GM21515 (cell line): Measurements from ENCODE around the gene FETUB.
A peak's percentile ranks its signal among the peaks of the same experiment; 100 is the strongest.

ENCODE experiments used
- ATAC-seq: cut with Tn5 transposase; IDR thresholded peaks from one replicate; pipeline ENCODE4 v1.9.1; 2021; ENCODE audit not compliant: unreplicated experiment

The FETUB gene

DNA sequence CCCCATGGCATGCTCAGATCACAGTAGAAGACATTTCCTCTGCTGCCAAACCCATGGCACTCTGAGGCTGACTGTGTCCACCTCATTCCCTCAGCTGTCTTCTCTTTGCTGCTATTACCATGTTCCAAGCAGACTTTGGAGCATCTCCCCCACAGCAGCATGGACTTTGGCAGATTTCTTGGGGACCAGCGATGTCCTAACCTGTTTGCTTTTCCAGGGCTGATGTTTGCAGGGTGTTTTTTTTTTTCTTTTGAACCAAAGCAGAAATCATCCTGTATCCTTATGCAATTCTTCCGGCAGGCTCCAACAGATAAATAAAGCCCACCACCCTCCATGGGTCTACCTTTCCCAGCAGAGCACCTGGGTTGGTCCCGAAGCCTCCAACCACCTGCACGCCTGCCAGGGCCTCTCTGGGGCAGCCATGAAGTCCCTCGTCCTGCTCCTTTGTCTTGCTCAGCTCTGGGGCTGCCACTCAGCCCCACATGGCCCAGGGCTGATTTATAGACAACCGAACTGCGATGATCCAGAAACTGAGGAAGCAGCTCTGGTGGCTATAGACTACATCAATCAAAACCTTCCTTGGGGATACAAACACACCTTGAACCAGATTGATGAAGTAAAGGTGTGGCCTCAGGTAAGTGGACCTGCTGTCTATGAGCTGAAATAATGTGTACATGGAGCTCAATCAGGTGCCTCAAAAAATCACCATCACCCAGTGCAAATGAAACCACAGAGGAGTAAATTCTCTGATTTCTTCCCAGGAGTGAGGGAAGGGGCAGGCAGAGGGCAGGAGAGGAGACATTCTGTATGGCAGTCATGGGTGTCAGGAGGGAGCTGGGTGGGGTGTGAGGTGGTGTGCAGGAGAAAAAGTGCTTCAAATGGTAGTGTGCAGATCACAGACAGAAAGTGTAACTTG lies 27.2 kb upstream of the FETUB start, which contains the start of gene AHSG:
Gene AHSG (plus strand): TSS at position 340 of the 916 bp plus-strand sequence. CDS start 82 bp downstream, at position 422.
- no peak for ATAC-seq

GRCh38 chr3:186613637-186614265 lies 26.4 kb upstream of the FETUB start:
- no peak for ATAC-seq

- ATAC-seq = no peak
Measured at GRCh38 chr3:186614266-186614596, 26.0 kb upstream of the FETUB start.

- ATAC-seq = peak; percentile 71
Measured at GRCh38 chr3:186614597-186615483, 25.4 kb upstream of the FETUB start.

GRCh38 chr3:186616299-186616617 lies 23.9 kb upstream of the FETUB start:
- ATAC-seq = no peak

- peak; percentile 89 for ATAC-seq
Measured at GRCh38 chr3:186617036-186617946, 22.9 kb upstream of the FETUB start.

DNA sequence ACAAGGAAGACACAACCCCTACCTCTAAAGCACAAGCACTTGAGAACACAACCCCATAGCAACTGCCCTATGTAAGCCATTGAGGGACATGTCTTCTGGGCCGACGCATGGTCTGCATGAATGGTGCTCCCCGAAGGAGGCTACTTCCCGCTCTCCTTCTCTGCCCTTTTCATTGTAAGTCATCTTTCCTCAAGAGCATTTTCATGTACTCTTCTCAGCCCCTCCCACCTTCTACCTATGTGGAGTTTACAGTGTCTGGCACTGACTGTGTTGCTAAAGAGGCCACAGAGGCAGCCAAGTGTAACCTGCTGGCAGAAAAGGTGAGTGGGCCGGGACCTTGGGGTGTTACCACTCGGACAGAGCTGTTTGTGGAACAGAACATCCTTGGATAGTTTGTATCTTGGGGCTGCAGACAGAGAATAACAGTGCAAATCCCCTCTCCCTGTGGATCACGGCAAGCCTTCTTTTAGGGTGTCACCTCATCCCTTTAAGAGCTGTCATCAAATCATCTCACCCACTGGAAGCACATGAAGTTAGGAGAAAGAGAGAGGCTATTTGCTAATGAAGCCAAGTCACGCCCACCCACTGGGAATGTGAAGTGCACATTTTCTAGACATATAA lies 21.8 kb upstream of the FETUB start:
- ATAC-seq = no peak

GRCh38 chr3:186619787-186620212 lies 20.4 kb upstream of the FETUB start:
- ATAC-seq = no peak

DNA sequence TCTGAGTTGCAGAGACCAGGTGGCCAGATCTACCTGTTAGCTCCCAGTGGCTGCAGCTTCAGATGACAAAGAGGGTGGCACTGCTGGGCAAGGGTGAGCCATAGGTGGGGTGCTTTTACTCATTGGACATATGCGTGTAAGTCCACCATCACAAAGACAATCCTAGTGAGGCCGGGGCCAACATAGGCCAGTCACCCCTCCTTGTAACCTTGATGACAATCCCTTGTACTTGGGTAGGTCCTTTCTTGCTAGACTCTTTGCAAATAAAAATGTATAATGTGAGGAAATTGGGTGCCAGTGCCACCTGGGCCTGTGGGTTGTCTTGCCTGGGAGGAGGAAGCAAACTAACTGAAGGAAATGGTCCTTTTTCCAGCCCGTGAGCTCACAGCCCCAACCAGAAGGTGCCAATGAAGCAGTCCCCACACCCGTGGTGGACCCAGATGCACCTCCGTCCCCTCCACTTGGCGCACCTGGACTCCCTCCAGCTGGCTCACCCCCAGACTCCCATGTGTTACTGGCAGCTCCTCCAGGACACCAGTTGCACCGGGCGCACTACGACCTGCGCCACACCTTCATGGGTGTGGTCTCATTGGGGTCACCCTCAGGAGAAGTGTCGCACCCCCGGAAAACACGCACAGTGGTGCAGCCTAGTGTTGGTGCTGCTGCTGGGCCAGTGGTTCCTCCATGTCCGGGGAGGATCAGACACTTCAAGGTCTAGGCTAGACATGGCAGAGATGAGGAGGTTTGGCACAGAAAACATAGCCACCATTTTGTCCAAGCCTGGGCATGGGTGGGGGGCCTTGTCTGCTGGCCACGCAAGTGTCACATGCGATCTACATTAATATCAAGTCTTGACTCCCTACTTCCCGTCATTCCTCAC lies 19.7 kb upstream of the FETUB start:
- no peak for ATAC-seq

- ATAC-seq = no peak
Measured at GRCh38 chr3:186621894-186622650, 18.1 kb upstream of the FETUB start.

DNA sequence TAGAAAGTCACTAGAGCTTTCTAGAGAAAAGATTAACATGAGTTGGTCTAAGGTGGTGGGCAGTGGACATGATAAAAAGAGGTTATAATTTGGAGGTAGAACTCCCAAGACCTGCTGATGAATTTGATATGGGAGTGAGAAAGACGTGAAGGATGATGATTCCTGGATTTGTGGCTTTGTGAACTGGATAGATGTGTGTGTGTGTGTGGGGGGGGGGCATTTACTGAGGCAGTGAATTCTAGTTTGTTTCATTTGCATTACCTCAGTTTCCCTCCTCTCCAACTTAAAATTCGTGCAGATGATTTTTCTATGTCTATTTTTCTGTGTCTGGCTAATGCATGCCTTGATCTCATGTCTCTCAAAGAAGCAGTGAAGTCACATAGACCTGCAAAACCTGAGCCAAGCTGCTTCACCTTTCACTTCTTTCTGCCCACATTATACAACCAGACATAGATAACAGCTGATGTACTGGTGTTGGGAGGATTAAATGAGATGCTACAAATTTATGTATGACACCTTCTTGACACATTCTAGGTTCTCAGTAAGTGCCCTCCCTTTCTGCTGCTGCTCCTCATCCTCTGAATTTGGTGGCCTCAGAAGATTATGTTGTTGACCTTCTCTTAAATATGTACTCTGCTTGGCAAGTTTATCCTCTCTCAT lies 17.4 kb upstream of the FETUB start:
- ATAC-seq = no peak

- ATAC-seq = no peak
Measured at GRCh38 chr3:186624598-186624997, 15.6 kb upstream of the FETUB start.

DNA sequence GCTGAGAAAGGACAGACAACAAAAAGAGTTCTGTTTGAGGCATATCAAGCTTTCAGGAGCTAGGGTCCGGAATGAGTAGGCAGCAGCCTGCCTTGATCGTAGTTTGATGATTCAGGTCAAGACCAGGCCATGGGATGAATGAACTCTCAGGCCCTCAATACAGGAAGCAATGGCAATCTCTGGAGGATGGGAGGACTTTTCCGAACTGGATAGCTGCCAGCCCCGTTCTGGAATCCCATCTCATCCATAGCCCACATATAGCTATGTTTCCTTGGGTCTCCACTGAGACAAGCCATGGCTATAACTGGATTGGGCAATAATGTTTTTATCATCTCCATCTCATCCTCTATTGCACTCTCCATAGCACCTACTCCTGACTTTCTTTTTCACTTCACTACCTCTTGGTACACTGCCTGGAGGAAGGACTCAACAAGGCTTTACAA lies 14.6 kb upstream of the FETUB start:
- ATAC-seq = no peak

DNA sequence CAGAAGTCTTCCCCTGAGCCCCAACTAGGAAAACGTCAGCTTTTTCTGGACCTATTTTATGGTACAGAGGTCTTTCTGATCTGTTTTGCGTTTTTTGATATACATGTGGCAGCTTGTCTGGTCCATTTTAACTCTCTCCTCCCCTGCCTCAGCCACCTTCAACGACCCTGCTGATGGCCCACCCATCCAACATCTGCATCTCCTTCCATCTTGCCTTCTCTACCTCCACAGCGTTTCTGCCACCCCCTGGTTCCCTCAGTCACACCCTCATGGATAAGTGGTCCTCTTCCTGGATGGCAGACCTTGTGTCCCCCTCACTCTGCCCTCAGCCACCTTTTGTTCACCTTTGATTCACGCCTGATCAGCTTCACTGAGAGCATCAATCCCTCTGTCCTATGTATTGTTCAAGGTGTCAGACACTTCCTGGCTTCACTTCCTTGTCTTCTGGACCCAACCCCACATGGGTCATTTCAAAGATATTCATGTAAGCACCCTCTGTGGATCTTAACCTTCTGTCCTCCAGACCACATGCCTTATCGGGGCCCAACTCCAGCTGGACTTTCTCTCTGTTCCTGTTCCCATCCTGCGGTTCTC lies 13.8 kb upstream of the FETUB start:
- ATAC-seq = no peak

- no peak for ATAC-seq
Measured at GRCh38 chr3:186627852-186628414, 12.3 kb upstream of the FETUB start.

DNA sequence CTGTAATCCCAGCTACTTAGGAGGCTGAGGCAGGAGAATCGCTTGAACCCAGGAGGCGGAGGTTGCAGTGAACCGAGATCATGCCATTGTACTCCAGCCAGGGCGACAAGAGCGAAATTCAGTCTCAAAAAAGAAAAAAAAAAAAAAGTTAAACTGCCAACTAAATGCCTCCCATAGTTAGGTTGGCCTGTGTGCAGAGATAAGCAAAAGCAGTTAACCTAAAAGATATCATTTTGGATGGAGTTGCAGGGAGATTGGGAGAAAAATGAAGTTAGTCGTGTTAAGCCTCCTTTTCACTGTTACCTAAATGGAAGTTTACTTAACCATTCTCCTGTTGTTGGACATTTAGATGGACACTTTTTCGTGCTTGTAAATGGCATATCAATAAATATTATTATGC lies 11.4 kb upstream of the FETUB start:
- no peak for ATAC-seq
